RPMI8226 (cell line): ENCODE measurements around the gene IFNL4.
"Not testable (repeated sequence)": the region's sequence is repeated elsewhere in the genome, so short reads cannot be mapped to it uniquely, and the experiment has no call there.

Source experiments
- DNase-seq: peaks from one replicate; pipeline ENCODE4 v3.0.0-alpha.2; 2015

IFNL4 gene

GRCh38 chr19:39248806-39249205 is at the start of gene IFNL4:
Gene IFNL4 (minus strand): TSS chr19:39248856.
- no peak for DNase-seq

GRCh38 chr19:39297931-39298634 is 49.4 kb upstream of the IFNL4 start:
- DNase-seq: no peak

- no peak for DNase-seq
Observed at GRCh38 chr19:39296906-39297305, 48.2 kb upstream of the IFNL4 start.

- peak; percentile 25 for DNase-seq
Observed at GRCh38 chr19:39296055-39296645, 47.5 kb upstream of the IFNL4 start, which contains the start of gene IFNL1. Gene IFNL1 (plus strand): TSS chr19:39296407. CDS start chr19:39296422, 15 bp downstream.

- DNase-seq: no peak
Observed at GRCh38 chr19:39293394-39293793, 44.7 kb upstream of the IFNL4 start.

- no peak for DNase-seq
Observed at GRCh38 chr19:39284032-39284431, 35.4 kb upstream of the IFNL4 start.

- DNase-seq: no peak
Observed at GRCh38 chr19:39282021-39282420, 33.4 kb upstream of the IFNL4 start.

GRCh38 chr19:39277598-39277997 is 28.9 kb upstream of the IFNL4 start:
- DNase-seq: no peak

GRCh38 chr19:39276740-39277139 is 28.1 kb upstream of the IFNL4 start:
- DNase-seq: no peak

GRCh38 chr19:39275578-39275977 is 26.9 kb upstream of the IFNL4 start:
- DNase-seq: no peak

- not testable (repeated sequence) for DNase-seq
Observed at GRCh38 chr19:39273859-39274258, 25.2 kb upstream of the IFNL4 start.

- DNase-seq: no peak
Observed at GRCh38 chr19:39270036-39270871, 21.6 kb upstream of the IFNL4 start.

GRCh38 chr19:39269369-39269768 is 20.7 kb upstream of the IFNL4 start:
- not testable (repeated sequence) for DNase-seq

GRCh38 chr19:39268531-39269223 is 20.0 kb upstream of the IFNL4 start:
- DNase-seq: not testable (repeated sequence)

GRCh38 chr19:39268085-39268484 is 19.4 kb upstream of the IFNL4 start, which contains the start of gene IFNL2:
Gene IFNL2 (plus strand): TSS chr19:39268396. CDS start chr19:39268569, 173 bp downstream.
- DNase-seq: not testable (repeated sequence)

GRCh38 chr19:39265321-39265916 is 16.8 kb upstream of the IFNL4 start:
- no peak for DNase-seq

- DNase-seq: no peak
Observed at GRCh38 chr19:39264306-39265290, 15.9 kb upstream of the IFNL4 start.

GRCh38 chr19:39263912-39264305 is 15.3 kb upstream of the IFNL4 start:
- DNase-seq: no peak

GRCh38 chr19:39262496-39262895 is 13.8 kb upstream of the IFNL4 start:
- DNase-seq: no peak

- no peak for DNase-seq
Observed at GRCh38 chr19:39261704-39262103, 13.0 kb upstream of the IFNL4 start.

- DNase-seq: no peak
Observed at GRCh38 chr19:39257227-39257626, 8.6 kb upstream of the IFNL4 start.
